Bone marrow (tissue), 2 donors: ENCODE data around the gene RNASEH1.

Experiments used
- DNase-seq, 2 donors: peaks; one replicate each; lab custom pipeline; 2025; lab: John Stamatoyannopoulos, UW

Gene RNASEH1

DNA sequence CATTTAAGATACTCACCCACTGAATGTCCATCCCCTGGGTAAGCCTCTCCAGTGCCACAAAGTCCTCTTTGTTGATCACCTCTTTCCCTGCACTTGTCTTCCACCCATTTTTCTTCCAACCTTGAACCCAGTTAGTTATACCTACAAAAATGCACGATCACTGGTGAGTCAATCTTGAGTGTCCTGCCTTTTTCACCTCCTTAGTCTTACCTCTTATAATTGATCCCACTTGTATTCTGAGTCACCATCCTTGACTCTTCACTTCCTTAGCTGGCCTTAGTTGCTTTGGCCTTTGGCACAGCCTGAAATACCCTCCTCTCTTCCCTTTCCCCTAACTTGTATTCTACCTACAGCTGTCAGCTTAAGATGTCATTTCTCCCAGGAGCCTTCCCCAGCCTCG lies 10.2 kb downstream of the RNASEH1 start:
- no peak for DNase-seq

DNA sequence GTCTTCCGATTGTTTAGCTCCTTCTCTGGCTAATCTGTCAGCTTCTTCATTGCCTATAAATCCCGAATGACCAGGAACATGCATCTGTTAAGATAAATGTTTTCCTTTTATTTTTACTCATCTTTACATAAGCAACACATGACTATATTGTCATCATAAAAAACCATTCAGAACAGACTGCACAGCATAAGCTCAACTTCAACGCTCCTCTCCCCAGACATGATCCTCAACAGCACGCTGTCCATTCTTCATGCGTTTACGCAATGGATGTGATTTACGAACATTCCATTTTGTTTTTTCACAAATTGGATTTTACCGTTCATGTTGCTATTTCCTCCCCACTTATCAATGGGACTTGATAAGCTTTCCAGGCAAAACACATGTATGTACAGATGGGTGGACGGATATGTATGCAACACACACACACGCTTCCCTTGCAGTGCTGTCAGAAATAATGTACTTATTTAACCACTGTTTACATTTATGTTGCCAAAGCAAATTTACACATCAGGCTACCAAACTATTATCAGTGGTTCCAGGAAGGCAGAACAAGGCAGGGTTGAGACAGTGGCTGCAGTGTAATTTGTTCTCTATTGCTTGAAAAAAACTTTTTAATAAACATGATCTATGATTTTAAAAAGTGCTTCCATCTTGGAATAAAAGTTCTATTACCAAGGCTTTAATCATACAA lies 12.2 kb downstream of the RNASEH1 start:
- DNase-seq: no peak

DNA sequence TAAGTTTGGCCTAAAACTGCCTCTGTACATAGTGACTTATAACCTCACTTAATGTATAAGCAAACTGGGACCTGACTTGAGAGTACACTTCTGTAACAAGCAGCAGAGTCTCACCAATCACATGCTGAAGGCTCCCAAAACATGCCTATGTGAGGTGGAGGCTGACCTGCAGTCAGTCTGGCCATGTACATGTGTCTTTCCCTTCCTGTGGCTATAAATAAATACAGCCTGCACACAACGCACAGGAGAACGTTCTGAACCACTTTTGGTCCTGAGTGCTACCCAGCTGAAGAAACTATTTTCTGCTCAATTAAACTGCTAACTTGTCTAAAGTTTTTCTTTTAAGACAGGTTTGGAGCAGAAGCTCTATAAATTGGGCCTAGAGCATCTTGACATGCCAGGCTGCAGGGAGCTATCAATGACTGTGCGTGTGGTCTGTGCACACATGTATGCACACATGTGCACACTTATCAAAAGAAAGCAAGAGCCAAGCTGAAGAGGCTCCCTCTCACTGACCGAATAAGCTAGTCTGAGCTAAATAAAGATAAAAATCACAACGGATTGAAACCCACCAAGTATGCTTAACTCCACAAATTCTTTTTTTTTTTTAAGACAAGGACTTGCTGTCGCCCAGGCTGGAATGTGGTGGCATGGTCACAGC lies 15.0 kb downstream of the RNASEH1 start:
- DNase-seq: no peak

DNA sequence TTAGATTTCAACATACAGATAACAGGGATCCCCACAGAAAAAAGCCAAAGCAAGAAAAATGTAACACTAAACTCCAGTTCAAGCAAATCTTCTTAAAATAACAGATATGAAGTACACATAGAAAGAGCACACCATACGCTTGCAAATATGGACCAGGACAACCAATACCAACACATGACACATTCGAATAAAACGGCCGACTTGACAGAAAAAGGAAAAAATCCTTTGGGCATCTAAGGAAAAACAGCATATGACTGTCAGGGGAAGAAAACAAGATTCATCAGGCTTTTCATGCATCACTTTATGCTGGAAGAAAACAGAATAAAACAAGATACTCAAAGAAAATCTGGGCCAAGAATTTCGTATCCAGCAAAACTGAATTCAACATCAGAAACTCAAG lies 16.0 kb downstream of the RNASEH1 start:
- DNase-seq: no peak

DNA sequence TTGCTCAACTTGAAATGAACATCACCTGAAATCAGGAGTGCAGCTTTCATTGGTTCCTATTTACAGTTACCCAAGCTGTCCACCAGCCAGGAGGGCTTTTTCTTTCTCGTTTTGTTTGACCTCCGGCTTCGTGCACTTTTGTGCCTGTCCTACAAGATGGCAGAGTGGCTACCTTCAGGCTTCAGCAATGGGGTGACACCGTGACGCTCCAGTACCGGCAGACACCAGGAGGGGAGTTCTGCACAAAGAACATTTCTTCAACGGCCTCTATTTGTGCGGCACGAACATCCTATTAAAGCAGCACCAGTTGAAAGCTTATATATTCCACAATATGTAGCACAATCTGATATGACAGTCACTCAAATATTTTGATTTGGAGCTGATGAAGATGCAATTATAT lies 18.3 kb downstream of the RNASEH1 start:
- DNase-seq: no peak

DNA sequence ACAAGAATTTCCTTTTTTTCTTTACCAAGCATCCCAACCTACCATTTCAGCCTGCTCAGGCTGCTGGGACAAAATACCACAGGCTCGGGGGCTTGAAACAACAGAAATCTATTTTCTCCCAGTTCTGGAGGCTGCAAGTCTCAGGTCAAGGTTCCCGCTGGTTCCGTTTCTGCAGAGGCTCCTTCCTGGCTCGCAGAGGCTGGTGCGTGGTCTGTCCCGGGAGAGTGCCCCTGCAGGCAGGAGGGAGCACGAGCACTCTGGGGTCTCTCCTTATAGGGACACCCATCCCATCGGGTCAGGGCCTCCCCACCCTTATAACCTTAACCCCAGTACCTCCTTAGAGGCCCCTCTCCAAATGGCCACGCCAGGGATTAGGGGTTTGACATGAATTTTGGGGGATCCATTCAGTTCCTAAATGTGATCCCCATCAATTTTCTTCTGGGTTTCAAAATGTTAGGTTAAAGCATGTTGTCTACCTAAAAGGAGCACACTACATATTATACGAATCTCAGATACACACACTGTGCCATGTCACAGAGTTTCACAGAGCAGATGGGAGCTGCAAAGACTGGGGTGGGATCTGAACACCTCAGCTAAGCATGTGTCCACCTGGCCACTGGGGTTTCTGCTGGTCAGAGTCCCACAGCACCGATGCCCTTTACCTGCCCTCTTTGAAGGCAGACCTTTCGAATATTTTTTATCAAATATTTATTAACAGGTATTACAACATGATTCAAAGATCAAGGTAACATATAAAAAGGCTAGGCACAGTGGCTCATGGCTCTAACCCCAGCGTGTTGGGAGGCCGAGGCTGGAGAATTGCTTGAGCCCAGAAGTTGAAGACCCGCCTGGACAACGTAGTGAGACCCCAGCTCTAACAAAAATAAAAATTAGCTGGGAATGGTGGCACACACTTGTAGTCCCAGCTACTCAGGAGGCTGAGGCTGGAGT lies 21.2 kb downstream of the RNASEH1 start:
- peak in 1 of 2 donors; percentile 28 for DNase-seq

DNA sequence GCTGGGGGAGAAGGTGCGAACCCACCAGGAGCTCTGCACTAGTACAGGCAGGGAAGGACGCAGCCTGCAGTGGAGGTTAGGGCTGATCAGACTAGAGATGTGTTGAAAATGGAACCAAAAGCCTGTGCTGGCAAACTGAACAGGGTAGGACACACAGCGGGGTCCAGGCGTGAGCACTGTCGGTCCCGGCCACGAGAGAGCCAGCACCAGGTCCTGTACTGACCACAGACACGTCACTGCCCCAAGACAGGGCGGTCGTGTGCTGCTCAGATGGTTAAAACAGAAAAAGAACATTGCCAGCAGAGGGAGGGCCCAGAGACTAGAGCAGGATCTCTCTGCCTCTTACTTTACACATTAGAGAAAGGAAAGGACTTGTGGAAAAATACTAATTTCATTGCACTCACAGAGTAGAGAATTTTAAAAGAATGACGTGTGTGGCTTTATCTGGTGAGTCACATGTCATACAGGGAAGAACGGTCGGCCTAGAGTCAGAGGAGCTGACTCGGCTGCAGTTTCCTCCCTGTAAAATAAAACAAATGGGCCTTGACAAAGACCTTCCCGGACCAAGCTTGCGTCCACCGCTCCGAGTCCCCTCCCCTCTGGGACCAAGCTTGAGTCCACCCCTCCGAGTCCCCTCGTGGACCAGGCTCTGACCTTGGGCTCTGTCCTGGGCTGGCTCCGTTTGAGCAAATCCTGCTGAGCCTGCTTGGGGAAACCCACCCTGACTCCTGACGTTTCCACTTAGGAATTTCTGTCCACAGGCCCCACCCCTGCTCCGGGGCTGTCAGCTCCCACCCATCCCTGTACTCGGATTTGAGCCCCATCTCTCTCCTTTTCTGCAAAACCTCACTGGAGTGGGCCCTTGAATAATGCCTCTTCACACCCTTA lies 22.1 kb downstream of the RNASEH1 start:
- peak in 1 of 2 donors; percentile 28 for DNase-seq

DNA sequence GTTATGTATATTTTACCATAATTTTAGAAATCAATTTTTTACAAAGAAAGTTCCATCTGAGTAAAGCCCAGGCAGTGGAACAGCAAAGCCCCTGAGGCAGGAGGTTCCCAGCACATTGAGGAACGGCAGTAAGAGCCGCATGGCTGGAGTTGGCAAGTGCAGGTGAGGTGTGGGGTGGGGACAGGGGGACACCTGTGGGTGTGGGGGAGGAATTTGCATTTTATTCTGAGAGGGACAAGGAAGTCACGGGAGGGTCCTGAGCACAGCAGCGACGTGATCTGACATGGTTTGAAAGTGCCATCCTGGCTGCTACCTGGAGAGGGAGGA lies 22.7 kb downstream of the RNASEH1 start:
- no peak for DNase-seq

DNA sequence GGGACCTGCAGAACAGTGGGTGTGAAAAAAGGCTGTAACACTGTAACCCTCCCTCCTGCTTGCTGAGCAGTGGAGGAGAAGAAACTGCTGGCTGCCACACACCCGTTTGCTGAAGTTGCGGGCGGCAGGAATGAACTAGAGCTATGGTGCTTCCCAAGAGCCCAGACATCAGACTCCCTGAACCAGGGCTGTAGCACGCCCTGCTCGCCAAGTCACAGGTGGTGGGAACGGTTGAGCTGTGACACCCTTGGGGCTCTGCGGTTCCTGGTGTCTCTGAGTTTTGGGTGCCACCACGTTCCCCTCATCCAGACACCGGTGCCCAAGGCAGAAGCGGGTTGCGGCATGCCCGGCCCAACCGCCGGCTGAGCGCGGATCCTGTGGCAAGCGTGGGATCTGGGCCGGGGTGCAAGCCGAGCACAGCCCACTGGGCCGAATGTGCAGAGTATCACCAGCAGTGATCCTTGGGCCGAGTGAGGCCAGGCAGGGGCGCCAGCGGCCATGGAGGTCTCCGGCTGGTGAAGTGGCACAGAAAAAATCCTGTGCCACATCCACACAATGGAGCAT lies 23.8 kb downstream of the RNASEH1 start:
- DNase-seq: no peak

DNA sequence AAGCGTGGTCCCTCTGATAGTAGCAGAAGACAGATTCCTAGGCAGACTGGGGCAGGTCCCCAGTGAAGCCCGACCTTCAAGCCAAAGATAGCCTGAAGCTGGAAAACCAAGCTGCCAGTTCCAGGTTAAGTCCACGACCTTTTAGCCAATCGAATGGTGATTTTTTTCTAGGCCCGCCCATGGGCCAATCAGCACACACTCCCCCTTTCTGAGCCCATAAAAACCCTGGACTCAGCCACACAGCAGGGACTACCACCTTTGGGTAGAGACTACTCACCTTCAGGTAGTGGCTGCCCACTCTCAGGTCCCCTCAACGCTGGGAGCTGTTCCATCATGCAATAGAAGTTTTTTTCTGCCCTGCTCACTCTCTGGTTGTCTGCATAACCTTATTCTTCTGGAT lies 24.3 kb downstream of the RNASEH1 start:
- no peak for DNase-seq

DNA sequence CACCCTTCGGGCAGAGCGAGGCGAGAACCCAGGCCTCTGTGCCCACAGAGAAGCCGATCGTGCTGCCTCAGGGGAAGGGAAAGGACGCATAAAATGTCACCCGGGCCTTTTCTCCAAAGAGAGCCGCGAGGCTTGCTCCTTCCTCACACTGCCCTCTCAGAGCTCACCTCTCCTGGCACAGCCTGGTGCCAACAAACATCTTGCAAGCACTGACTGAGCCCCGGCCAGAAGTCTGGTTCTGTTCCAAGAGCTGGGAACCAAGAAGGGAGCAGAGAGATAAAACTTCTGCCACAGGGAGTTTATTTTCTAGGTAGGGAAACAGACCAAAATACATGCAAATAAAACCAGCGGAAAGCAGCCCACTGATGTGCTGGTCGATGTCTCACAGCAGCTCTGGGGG lies 25.2 kb downstream of the RNASEH1 start:
- no peak for DNase-seq

DNA sequence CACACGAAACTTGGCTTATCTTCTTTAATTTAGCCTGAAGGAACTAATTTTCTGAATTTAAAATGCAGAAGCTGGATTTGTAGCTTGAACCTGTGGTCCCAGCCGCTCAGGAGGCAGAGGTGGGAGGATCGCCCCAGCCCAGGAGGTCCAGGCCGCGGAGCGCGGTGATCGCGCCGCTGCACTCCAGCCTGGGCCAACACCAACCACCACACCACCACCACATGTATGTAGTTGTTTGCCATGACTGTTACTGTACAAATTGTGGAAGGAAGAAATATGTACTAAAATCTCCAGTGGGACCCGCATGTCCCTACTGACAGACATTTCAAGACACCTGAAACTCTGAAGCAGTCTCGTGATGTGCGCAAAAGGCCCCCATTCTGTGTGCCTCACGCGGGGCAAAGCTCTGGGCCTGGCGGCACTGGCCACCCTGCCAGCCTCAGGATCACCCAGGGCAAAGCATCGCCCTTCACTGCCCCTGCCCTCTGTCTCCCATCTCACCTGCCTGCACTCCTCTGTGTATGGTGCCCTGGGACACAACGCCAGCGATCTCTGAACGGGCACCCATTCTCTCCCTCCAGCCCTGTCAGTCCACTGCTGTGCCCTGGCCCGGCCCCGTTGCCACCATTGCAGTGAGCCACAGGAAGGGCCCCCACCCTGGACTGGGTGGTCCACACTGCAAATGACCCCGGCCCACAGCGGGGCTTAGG lies 28.7 kb downstream of the RNASEH1 start:
- no peak for DNase-seq

DNA sequence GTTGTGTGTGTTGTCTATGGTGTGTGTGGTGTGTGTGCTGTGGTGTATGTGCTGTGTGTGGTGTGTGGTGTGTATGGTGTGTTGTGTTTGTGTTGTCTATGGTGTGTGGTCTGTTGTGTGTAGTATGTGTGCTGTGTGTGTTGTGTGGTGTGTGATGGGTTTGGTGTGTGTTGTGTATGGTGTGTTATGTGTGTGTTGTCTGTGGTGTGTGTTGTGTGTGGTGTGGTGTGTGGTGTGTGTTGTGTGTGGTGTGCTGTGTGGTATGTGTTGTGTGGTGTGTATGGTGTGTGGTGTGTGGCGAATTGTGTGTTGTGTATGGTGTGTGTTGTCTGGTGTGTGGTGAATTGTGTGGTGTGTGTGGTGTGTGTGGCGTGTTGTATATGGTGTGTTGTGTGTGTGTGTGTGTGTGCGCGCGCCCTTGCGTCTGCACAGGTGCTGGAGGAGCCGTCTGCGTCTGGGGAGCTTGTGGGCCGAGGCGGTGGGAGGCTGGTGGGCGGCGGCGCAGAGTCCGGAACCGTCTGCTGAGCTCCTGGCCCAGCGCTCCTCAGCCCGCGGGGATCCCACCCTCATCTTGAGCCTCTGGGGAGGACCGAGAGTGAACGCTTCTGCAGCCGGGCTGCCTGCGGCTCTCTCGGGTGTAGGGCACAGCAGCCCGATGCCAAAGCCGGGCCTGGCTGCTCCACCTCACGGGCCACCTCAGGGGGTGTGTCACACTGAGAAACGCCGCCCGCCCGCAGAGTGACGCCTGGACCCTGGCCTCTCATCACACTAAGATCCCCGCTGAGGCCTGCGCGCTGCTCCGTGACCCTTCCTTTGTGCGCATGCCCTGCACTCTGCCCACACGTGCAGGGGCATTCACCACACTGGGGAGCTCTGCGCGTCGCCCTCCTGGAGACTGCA lies 30.0 kb downstream of the RNASEH1 start:
- no peak for DNase-seq

DNA sequence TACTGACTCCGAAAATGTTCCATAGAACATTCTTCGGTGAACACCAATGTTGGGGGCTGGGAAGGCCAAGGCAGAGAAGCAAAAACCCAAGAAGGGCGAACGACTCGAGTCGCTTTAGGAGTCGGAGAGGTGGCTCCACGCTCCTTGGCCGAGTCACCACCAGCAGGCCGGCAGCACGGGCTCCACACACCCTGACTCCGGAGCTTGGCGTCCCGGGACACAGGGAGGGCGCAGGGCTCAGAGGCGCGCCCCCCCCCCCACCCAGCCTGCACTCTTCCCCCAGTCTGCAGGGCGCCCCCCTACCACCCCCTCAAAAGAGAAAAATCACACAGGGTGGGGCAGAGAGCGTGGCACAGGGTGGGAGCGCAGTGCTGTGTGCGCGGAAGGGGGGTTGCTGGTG lies 31.3 kb downstream of the RNASEH1 start:
- no peak for DNase-seq

DNA sequence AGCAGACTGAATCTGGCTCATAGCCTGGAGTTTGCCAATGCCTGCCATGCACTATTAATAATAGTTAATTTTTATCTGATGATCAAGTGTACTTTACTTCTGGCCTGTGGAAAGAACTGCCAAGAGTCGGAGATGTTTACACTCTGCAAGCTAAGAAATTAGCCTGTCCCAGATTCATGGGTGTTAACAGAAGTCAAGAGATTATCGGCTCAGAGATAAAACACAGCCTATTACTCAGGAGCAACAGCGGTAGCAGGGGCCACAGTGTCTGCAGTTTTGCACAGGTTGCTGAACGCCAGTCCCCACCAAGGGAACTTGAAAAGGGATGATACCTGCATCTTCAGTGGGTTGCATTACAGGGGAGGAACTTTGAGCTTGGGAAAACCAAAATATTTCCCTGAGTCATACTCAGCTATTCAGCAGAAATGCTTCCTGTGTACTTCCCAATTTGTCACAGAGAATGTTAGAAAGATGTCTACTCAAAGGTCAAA lies 34.5 kb downstream of the RNASEH1 start:
- DNase-seq: no peak

DNA sequence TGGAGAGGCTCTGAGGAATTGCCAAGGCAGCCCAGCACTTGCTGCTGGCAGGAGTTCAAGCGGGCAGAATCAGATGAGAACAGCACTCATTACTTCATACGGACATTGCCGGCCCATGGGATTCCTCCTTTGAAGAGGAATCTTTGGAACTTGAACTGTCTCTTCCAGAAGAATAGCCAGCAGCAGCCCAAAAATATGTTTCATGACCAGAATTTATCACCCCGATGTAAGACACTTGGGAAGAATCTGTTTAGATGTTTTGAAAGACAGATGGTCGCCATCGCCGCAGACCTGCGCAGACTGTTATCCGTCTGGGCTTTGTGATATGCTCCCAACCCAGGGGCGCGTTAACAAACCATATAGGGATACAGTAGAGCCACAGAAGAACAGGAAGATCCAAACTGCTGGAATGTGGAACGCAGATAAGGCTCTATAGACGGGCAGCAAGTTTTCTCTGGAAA lies 35.1 kb downstream of the RNASEH1 start:
- no peak for DNase-seq

DNA sequence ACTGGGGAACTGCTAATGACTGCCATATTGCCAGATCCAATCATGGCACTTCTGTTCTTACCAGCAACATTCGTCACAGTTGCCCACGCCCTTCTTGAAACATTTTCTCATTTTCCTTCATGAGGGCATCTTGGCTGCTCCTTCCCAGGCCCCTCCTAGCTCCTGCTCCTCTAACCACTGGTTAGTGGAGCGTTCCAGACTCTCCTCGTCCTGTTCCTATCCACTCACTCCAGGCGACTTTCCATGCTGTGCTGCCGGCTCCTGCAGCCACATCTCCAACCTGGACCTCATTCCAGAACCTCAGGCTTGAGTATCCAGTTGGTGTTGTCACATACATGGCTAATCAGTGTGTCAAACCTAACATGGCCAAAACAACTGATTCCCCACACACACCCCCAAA lies 37.5 kb downstream of the RNASEH1 start:
- no peak for DNase-seq

DNA sequence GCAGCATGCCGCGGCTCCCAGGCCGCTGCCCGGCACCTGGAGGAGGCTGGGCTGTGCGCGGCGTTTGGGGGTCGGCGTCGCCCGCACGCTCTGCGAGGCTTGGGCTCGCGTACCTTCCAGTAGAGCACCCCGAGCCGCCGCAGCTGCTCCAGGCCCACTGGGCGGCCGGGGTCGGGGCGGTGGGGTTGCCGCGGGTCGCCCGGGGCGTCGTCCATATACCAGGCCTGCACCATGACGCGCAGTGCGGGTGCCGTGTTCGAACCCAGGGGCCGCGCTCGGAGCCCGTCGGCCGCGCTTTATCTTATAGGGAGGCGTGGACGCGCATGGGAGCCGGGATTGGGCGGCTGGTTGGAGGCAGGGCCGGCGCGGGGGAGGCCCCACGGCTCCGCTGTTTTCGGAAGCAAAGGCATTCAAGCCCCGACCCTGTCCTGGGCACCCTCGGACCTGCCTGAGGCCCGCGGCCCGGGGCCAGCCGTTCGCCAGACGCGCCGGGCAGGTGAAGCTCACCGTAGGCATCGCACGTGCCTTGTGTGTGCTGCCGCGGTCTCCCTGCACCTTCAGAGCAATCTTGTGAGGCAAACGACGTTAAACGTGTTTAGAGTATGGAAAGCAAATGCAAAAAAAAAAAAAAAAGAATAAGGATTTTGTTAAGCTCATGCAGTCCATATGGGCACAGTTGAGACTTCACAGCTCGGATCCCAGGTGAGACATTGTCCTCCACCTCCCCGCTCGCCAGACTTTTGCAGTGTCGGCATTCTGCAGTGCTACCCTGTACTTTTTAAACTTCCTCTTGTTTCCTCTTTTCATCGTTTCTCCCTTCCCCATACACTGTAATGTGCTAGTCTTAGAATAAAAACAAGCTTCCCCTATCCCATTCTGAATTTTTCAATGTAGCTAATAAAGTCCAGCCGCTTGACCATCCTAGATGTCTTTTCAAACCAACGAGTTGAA lies 38.6 kb downstream of the RNASEH1 start, which contains the start of gene ADI1:
TSS of gene ADI1 (minus strand) at position 277 of the 951 bp plus-strand sequence. CDS start at position 233, 44 bp downstream.
- peak; percentile 13 to 68 for DNase-seq
